Lower lobe of right lung (tissue), 2 donors: ENCODE measurements around the gene AFM. TPM values are rescaled to one million over a fixed set of nuclear protein-coding genes. Genes with fewer than 3 reads are reported as not detected.
"Not testable (repeated sequence)": the region's sequence is repeated elsewhere in the genome, so short reads cannot be mapped to it uniquely, and the experiment has no call there.

Source experiments
- ATAC-seq, 2 donors: fragments of 200-7000 bp; cut with Tn5 transposase; one replicate each; pipeline ENCODE4 v1.9.1; 2020 to 2022; ENCODE audit warnings: mild to moderate bottlenecking in 2 of 2, moderate library complexity in 2 of 2
- DNase-seq: peaks from one replicate; pipeline ENCODE4 v3.0.0-alpha.2; 2020
- H3K27ac ChIP-seq: fragments of 200-600 bp; one replicate; pipeline ENCODE4 v1.8.0; 2022
- H3K27me3 ChIP-seq: fragments of 200-600 bp; one replicate; pipeline ENCODE4 v1.8.0; 2022; ENCODE audit warnings: low read depth
- H3K36me3 ChIP-seq: fragments of 200-600 bp; one replicate; pipeline ENCODE4 v1.8.0; 2022; ENCODE audit warnings: mild to moderate bottlenecking
- H3K4me1 ChIP-seq: fragments of 200-600 bp; one replicate; pipeline ENCODE4 v1.8.0; 2022
- H3K4me3 ChIP-seq: fragments of 200-600 bp; one replicate; pipeline ENCODE4 v1.8.0; 2022; ENCODE audit warnings: mild to moderate bottlenecking
- H3K9me3 ChIP-seq: fragments of 200-600 bp; one replicate; pipeline ENCODE4 v1.8.0; 2022
- intact Hi-C: fragments of 100-400 bp; cut with DNase I; formaldehyde crosslinking; loops from one replicate; pipeline ENCODE4 v1.11.0; 2022
- total RNA-seq: library from RNA; stranded (reverse); fragmentation: NEBNext Ultra II Directional; extraction: Animal tissue kit (Norgen Biotek cat#: 25700); gene quantifications from one replicate; pipeline ENCODE4 v1.2.1, GENCODE V29; 2021
- TF ChIP-seq, protein P1 (sequence below): fragments of 200-600 bp; IDR thresholded peaks from one replicate; pipeline ENCODE4 v1.8.0; 2022; ENCODE audit warnings: antibody characterized with exemption, mild to moderate bottlenecking
- donor health status: DM: no; HTN: yes; CAD: no; lungs with severe emphysema.

Gene AFM
- total RNA-seq, 1 donor from 2014 or later: not detected

DNA sequence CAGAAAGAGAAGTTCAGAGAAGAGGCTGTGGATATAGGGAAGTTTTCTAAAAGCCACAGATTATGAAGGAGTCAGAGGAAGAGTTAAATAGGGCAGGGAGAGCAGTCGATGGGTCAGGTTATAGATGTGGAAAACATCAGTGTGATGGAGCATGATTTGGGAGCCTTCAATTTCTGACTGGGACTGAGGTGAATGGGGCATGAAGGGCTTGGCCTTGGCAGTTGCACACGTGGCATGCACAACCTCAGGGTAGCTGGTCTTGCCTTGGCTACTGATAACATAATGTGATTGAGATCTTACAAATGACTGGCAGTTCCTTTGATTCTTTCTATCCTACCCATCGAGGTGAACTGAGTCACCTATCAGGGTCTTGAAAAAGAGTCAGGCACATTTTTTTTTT lies 59.7 kb downstream of the AFM start:
- Histone ChIP-seq H3K4me3 (no peak overlapping the region), H3K36me3 (no peaks in the 10 kb centered on the region), H3K9me3 (no peaks in the 10 kb centered on the region), H3K27me3 (no peaks in the 10 kb centered on the region), H3K27ac (no peak overlapping the region), H3K4me1 (no peaks in the 10 kb centered on the region)
- ATAC-seq (no peak), DNase-seq (no peak)
- TF ChIP-seq, protein P1, sequence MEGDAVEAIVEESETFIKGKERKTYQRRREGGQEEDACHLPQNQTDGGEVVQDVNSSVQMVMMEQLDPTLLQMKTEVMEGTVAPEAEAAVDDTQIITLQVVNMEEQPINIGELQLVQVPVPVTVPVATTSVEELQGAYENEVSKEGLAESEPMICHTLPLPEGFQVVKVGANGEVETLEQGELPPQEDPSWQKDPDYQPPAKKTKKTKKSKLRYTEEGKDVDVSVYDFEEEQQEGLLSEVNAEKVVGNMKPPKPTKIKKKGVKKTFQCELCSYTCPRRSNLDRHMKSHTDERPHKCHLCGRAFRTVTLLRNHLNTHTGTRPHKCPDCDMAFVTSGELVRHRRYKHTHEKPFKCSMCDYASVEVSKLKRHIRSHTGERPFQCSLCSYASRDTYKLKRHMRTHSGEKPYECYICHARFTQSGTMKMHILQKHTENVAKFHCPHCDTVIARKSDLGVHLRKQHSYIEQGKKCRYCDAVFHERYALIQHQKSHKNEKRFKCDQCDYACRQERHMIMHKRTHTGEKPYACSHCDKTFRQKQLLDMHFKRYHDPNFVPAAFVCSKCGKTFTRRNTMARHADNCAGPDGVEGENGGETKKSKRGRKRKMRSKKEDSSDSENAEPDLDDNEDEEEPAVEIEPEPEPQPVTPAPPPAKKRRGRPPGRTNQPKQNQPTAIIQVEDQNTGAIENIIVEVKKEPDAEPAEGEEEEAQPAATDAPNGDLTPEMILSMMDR: no peak
- intact Hi-C loops: no loop called here

DNA sequence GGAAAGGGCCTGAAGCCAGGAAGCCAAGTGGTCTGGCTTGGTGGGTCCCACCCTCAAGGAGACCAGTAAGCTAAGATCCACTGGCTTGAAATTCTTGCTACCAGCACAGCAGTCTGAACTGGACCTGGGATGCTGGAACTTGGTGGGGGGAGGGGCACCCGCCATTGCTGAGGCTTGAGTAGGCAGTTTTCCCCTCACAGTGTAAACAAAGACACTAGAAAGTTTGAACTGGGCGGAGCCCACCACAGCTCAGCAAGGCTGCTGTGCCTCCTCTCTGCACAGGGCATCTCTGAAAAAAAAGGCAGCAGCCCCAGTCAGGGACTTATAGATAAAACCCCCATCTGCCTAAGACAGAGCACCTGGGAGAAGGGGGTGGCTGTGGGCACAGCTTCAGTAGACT lies 63.1 kb downstream of the AFM start:
- TF ChIP-seq, protein P1: no peak
- H3K36me3 ChIP-seq: no peaks in the 10 kb centered on the region
- DNase-seq: no peak
- no peak overlapping the region for H3K27ac ChIP-seq
- H3K4me1 ChIP-seq: no peaks in the 10 kb centered on the region
- no peak overlapping the region for H3K4me3 ChIP-seq
- ATAC-seq: no peak
- no peaks in the 10 kb centered on the region for H3K27me3 ChIP-seq
- no peaks in the 10 kb centered on the region for H3K9me3 ChIP-seq
- intact Hi-C loops: no loop called here

DNA sequence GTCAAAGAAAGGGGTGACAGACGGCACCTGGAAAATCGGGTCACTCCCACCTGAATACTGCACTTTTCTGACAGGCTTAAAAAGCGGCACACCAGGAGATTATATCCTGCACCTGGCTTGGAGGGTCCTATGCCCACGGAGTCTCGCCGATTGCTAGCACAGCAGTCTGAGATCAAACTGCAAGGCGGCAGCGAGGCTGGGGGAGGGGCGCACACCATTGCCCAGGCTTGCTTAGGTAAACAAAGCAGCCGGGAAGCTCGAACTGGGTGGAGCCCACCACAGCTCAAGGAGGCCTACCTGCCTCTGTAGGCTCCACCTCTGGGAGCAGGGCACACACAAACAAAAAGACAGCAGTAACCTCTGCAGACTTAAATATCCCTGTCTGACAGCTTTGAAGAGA lies 69.3 kb downstream of the AFM start:
- DNase-seq, H3K27me3 ChIP-seq, intact Hi-C loops, H3K36me3 ChIP-seq, H3K9me3 ChIP-seq, H3K4me1 ChIP-seq, H3K27ac ChIP-seq, H3K4me3 ChIP-seq, ATAC-seq: not testable (repeated sequence)

Other genes starting within 250 kb of the AFM start
- gene ANKRD17, start 222.9 kb upstream of the AFM start, total RNA-seq: 57.4 TPM
- 2.3 TPM for gene ALB, start 77.5 kb upstream of the AFM start, total RNA-seq
- not detected for gene AFP, start 45.5 kb upstream of the AFM start, total RNA-seq
- gene RASSF6, start 138.7 kb downstream of the AFM start, total RNA-seq: 1.9 TPM